Neural progenitor cell (in vitro differentiated cells): ENCODE results near the gene MCF2L2. TPM values are rescaled to one million over a fixed set of nuclear protein-coding genes. Genes with fewer than 3 reads are reported as not detected.

Experiments used
- DNase-seq: peaks from one replicate; pipeline ENCODE4 v3.0.0-alpha.2; 2016; ENCODE audit warnings: low spot score
- H2AFZ ChIP-seq: fragments of 200-600 bp; sonication (generic); replicated peaks from 2 replicates; pipeline ENCODE4 v1.6.1; 2016; ENCODE audit warnings: antibody characterized with exemption
- H3F3A ChIP-seq: fragments of 200-600 bp; sonication (generic); 2 replicates; pipeline ENCODE4 v1.6.1; 2016; ENCODE audit warnings: antibody characterized with exemption, low read depth
- H3K27ac ChIP-seq: fragments of 200-600 bp; sonication (generic); 2 replicates; pipeline ENCODE4 v1.5.1; 2016; ENCODE audit warnings: mild to moderate bottlenecking
- H3K27me3 ChIP-seq: fragments of 200-600 bp; sonication (generic); 2 replicates; pipeline ENCODE4 v1.6.1; 2016; ENCODE audit warnings: mild to moderate bottlenecking, moderate library complexity
- H3K36me3 ChIP-seq: fragments of 200-600 bp; sonication (generic); 2 replicates; pipeline ENCODE4 v1.5.1; 2016
- H3K4me1 ChIP-seq: fragments of 200-600 bp; sonication (generic); 2 replicates; pipeline ENCODE4 v1.6.1; 2016; ENCODE audit warnings: mixed run types
- H3K4me2 ChIP-seq: fragments of 200-600 bp; sonication (generic); 2 replicates; pipeline ENCODE4 v1.6.1; 2016
- H3K4me3 ChIP-seq: fragments of 200-600 bp; sonication (generic); 2 replicates; pipeline ENCODE4 v1.5.1; 2016
- H3K79me2 ChIP-seq: fragments of 200-600 bp; sonication (generic); 2 replicates; pipeline ENCODE4 v1.6.1; 2016; ENCODE audit warnings: low read depth
- H3K9ac ChIP-seq: fragments of 200-600 bp; sonication (generic); 2 replicates; pipeline ENCODE4 v1.6.1; 2016
- H3K9me3 ChIP-seq: fragments of 200-600 bp; sonication (generic); 2 replicates; pipeline ENCODE4 v1.5.1; 2016; ENCODE audit warnings: low read depth
- H4K20me1 ChIP-seq: fragments of 200-600 bp; sonication (generic); 2 replicates; pipeline ENCODE4 v1.6.1; 2016; ENCODE audit warnings: low read depth
- H3K27ac Mint-ChIP-seq: 3 replicates; pipeline ENCODE4 v1.8.0; 2021; ENCODE audit warnings: mixed read lengths
- H3K27me3 Mint-ChIP-seq: 2 replicates; pipeline ENCODE4 v1.8.0; 2022; ENCODE audit warnings: low read depth, mild to moderate bottlenecking, inconsistent platforms, moderate library complexity, mixed read lengths; ENCODE audit not compliant: insufficient read depth
- H3K36me3 Mint-ChIP-seq: 3 replicates; pipeline ENCODE4 v1.8.0; 2021; ENCODE audit warnings: mixed read lengths
- H3K4me1 Mint-ChIP-seq: 3 replicates; pipeline ENCODE4 v1.8.0; 2021; ENCODE audit warnings: mixed read lengths
- H3K4me3 Mint-ChIP-seq: 3 replicates; pipeline ENCODE4 v1.8.0; 2021; ENCODE audit warnings: mild to moderate bottlenecking, moderate library complexity, mixed read lengths
- H3K9me3 Mint-ChIP-seq: 3 replicates; pipeline ENCODE4 v1.8.0; 2020; ENCODE audit warnings: mixed read lengths
- EZH2 ChIP-seq: fragments of 200-600 bp; sonication (generic); IDR thresholded peaks from 2 replicates; pipeline ENCODE4 v1.6.1; 2017; ENCODE audit warnings: antibody characterized with exemption, mild to moderate bottlenecking, moderate library complexity
- EZH2phosphoT487 ChIP-seq: fragments of 200-600 bp; sonication (generic); IDR thresholded peaks from 2 replicates; pipeline ENCODE4 v1.6.1; 2017; ENCODE audit warnings: antibody characterized with exemption
- total RNA-seq: library from RNA; depleted of rRNA; stranded (reverse); fragments of >200 nt; gene quantifications from 2 replicates; pipeline ENCODE4 v1.2.3, GENCODE V29; 2015; ENCODE audit warnings: low replicate concordance
- TF ChIP-seq, protein P1 (sequence below): fragments of 200-600 bp; sonication (generic); IDR thresholded peaks from 2 replicates; pipeline ENCODE4 v1.5.1; 2017; ENCODE audit warnings: antibody characterized with exemption, mild to moderate bottlenecking

The MCF2L2 gene
- total RNA-seq, 1 donor from 2014 or later: 11.1 TPM

DNA sequence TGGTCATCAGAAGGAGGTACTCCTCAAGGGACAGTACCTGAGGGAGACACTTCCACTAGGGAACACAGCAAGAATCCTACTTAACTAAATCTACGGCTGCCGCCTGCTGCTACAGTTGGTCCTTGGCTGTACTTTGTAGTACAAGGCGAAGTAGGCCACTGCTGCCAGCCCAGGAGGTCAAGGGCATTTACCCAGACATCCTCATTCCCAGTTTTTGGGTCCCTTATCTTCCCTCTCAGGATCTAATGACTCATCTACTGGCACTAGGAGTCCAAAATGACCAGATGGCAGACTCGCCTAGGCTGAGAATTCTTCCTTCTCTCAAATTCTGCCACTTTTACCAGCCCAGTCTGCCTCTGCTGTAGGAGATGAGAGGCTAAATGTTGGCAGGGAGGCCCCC is 238.8 kb downstream of the MCF2L2 start:
- no peaks in the 10 kb centered on the region for H3K4me1 ChIP-seq
- H3K4me2 ChIP-seq: no peak overlapping the region
- no peaks in the 10 kb centered on the region for H3K4me1 Mint-ChIP-seq
- H3K4me3 ChIP-seq: no peak overlapping the region
- H3K36me3 Mint-ChIP-seq: no peaks in the 10 kb centered on the region
- H3K9ac ChIP-seq: no peak overlapping the region
- no peaks in the 10 kb centered on the region for H3K79me2 ChIP-seq
- H2AFZ ChIP-seq: no peak overlapping the region
- H3K9me3 ChIP-seq: no peaks in the 10 kb centered on the region
- TF ChIP-seq, protein P1, sequence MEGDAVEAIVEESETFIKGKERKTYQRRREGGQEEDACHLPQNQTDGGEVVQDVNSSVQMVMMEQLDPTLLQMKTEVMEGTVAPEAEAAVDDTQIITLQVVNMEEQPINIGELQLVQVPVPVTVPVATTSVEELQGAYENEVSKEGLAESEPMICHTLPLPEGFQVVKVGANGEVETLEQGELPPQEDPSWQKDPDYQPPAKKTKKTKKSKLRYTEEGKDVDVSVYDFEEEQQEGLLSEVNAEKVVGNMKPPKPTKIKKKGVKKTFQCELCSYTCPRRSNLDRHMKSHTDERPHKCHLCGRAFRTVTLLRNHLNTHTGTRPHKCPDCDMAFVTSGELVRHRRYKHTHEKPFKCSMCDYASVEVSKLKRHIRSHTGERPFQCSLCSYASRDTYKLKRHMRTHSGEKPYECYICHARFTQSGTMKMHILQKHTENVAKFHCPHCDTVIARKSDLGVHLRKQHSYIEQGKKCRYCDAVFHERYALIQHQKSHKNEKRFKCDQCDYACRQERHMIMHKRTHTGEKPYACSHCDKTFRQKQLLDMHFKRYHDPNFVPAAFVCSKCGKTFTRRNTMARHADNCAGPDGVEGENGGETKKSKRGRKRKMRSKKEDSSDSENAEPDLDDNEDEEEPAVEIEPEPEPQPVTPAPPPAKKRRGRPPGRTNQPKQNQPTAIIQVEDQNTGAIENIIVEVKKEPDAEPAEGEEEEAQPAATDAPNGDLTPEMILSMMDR: no peak
- no peak for TF ChIP-seq EZH2
- TF ChIP-seq EZH2phosphoT487: no peak
- no peaks in the 10 kb centered on the region for H3K36me3 ChIP-seq
- no peaks in the 10 kb centered on the region for H3F3A ChIP-seq
- peaks cover 10% of the 10 kb centered on the region for H3K27me3 Mint-ChIP-seq
- H3K27ac ChIP-seq: no peak overlapping the region
- no peaks in the 10 kb centered on the region for H3K27me3 ChIP-seq
- no peak for DNase-seq
- no peaks in the 10 kb centered on the region for H3K9me3 Mint-ChIP-seq
- no peaks in the 10 kb centered on the region for H4K20me1 ChIP-seq
- H3K4me3 Mint-ChIP-seq: no peak overlapping the region
- no peak overlapping the region for H3K27ac Mint-ChIP-seq

DNA sequence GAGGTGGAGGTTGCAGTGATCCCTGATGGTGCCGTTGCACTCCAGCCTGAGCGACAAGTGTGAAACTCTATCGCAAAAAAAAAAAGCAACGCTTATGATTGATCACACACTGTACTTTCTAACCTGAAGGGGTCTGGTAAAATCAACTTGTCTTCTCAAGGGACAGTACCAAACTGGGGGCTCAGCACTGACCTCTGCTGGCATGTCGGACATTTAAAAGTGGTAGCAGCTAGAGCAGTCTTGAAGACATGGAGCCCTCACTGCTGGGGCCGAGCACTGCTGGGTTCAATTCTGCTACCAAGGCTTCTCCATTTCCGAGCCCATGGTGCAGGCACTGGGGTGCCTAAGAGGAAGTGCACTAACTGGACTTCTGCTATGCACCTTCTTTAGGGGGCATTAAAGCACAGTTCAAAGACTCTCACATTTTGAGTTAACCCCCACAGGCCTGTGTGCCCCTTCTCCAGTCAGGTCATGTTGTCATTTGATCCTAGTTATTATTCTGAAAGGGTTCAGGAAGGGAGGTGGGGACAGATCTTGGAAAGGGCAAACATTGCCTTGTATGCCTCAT is 239.4 kb downstream of the MCF2L2 start:
- Histone ChIP-seq H3K4me1 (no peaks in the 10 kb centered on the region), H3K79me2 (no peaks in the 10 kb centered on the region), H3F3A (no peaks in the 10 kb centered on the region), H3K27ac (no peak overlapping the region), H3K27me3 (no peaks in the 10 kb centered on the region), H3K4me3 (no peak overlapping the region), H3K36me3 (no peaks in the 10 kb centered on the region), H4K20me1 (no peaks in the 10 kb centered on the region), H3K9me3 (no peaks in the 10 kb centered on the region), H3K9ac (no peak overlapping the region), H3K4me2 (no peak overlapping the region), H2AFZ (no peak overlapping the region)
- Mint-ChIP-seq H3K9me3 (no peaks in the 10 kb centered on the region), H3K4me1 (no peaks in the 10 kb centered on the region), H3K4me3 (no peak overlapping the region), H3K36me3 (no peaks in the 10 kb centered on the region), H3K27ac (peak overlapping the region; percentile 66), H3K27me3 (peaks cover 10% of the 10 kb centered on the region)
- TF ChIP-seq, protein P1: peak; percentile 68
- TF ChIP-seq EZH2phosphoT487 (no peak), EZH2 (no peak)
- DNase-seq: peak; percentile 61

DNA sequence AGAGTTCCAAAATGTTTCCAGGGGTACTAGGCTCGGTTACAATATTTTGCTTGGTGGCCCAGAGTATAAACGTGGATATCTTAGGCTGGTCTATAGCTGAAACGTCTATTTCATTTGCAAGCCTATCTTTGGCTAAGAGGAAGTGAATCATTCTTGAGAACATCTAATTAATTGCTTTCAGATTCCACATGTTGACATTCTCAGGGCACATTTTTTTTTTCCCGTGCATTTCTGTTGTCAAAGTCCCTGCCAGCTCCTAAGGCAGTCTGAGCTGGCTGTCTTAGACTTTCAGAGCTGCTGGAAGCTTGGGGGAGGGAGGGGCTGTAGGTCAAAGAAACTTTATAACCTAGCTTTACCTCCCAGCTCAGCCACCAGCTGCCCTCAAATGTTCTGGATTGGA is 242.7 kb downstream of the MCF2L2 start:
- no peak overlapping the region for H3K9ac ChIP-seq
- H3K4me3 ChIP-seq: no peak overlapping the region
- H3K79me2 ChIP-seq: no peaks in the 10 kb centered on the region
- H3F3A ChIP-seq: no peaks in the 10 kb centered on the region
- no peaks in the 10 kb centered on the region for H4K20me1 ChIP-seq
- no peak overlapping the region for H3K4me3 Mint-ChIP-seq
- no peak overlapping the region for H3K4me2 ChIP-seq
- no peak overlapping the region for H3K27ac ChIP-seq
- H3K9me3 ChIP-seq: no peaks in the 10 kb centered on the region
- H3K36me3 Mint-ChIP-seq: no peaks in the 10 kb centered on the region
- H3K4me1 Mint-ChIP-seq: no peaks in the 10 kb centered on the region
- no peaks in the 10 kb centered on the region for H3K27me3 ChIP-seq
- no peaks in the 10 kb centered on the region for H3K4me1 ChIP-seq
- H2AFZ ChIP-seq: no peak overlapping the region
- no peaks in the 10 kb centered on the region for H3K9me3 Mint-ChIP-seq
- H3K27ac Mint-ChIP-seq: no peak overlapping the region
- H3K27me3 Mint-ChIP-seq: peaks cover 13% of the 10 kb centered on the region
- no peak for DNase-seq
- H3K36me3 ChIP-seq: no peaks in the 10 kb centered on the region
- TF ChIP-seq EZH2 (no peak), EZH2phosphoT487 (no peak)
- TF ChIP-seq, protein P1: no peak
